LNCAP (cell line): ENCODE data around the gene NONO.

Source experiments
- CTCF ChIP-seq: fragments of 450-650 bp; IDR thresholded peaks from 2 replicates; pipeline ENCODE4 v1.5.1; 2017; ENCODE audit warnings: mild to moderate bottlenecking

NONO gene, protein sequence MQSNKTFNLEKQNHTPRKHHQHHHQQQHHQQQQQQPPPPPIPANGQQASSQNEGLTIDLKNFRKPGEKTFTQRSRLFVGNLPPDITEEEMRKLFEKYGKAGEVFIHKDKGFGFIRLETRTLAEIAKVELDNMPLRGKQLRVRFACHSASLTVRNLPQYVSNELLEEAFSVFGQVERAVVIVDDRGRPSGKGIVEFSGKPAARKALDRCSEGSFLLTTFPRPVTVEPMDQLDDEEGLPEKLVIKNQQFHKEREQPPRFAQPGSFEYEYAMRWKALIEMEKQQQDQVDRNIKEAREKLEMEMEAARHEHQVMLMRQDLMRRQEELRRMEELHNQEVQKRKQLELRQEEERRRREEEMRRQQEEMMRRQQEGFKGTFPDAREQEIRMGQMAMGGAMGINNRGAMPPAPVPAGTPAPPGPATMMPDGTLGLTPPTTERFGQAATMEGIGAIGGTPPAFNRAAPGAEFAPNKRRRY

DNA sequence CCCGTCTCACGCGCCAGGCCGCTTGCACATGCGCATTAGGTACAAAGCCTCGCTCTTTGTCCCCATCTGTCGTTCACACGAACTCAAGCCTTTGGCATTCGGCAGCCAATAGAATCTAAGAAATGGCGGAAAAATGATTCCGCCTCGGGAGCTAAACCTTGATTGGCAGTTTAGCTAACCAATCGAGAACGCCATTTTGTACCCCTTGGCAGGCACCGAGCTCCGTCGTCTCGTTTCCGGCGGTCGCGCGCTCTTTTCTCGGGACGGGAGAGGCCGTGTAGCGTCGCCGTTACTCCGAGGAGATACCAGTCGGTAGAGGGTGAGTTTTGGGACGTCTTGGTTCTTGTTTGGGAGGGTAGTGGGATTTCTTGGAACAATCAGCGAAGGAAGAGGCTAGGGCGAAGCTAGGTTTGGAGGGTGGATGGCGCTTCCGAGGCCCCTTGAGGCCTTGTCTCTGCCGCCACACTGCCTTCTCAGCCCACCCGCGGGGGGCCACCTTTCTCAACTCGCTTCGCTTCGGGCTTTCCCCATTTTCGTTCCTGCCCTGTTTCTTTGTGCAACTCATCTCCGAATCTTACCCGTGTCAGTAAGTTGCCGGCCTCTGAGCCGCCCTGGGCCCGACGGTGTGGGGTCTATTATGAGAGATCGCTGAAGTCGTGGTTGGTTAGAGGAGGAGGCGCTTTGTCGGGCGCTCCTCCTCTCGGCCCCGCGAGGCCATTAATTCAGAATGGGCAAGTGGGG is at the start of gene NONO:
NONO (plus strand) TSS at position 233 of the 741 bp plus-strand sequence. CDS start 7,003 bp downstream, outside the sequence.
- TF ChIP-seq CTCF, result no peak

GRCh38 chrX:71235482-71235881 is 48.0 kb upstream of the NONO start:
- TF ChIP-seq CTCF, result no peak

- no peak for TF ChIP-seq CTCF
These were observed 46.6 kb upstream of the NONO start for GRCh38 chrX:71236836-71237235.

GRCh38 chrX:71239781-71240180 is 43.7 kb upstream of the NONO start:
- no peak for TF ChIP-seq CTCF

- no peak for TF ChIP-seq CTCF
These were observed 42.1 kb upstream of the NONO start for GRCh38 chrX:71241301-71241700.

GRCh38 chrX:71244359-71245128 is 38.9 kb upstream of the NONO start:
- no peak for TF ChIP-seq CTCF

DNA sequence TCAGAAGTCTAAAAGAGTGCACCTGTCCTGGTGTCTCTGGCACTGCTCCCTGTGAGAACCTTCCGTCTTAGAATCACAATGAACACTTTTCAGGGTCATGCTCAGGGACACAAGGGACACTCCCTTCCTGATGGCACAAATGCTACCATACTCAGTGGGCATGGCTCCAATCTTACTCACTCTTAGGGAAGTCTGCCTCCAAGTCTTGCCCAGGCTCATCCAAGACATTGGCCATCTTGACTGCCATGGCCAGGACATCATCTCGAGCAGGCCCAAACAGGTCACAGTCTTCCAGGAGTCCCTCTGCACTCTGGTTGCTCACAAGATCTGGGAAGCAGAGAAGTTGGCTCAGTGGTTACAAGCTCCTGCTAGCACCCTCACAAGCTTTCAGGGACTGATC is 38.3 kb upstream of the NONO start:
- no peak for TF ChIP-seq CTCF
